ENCODE data around the gene CRISPLD2. TPM values are rescaled to one million over a fixed set of nuclear protein-coding genes. Genes with fewer than 3 reads are reported as not detected.

The CRISPLD2 gene
- total and polyA plus RNA-seq, 5 experiments from 2014 or later: 0.05 to 0.24 (median 0.07) TPM; not detected in 2

DNA sequence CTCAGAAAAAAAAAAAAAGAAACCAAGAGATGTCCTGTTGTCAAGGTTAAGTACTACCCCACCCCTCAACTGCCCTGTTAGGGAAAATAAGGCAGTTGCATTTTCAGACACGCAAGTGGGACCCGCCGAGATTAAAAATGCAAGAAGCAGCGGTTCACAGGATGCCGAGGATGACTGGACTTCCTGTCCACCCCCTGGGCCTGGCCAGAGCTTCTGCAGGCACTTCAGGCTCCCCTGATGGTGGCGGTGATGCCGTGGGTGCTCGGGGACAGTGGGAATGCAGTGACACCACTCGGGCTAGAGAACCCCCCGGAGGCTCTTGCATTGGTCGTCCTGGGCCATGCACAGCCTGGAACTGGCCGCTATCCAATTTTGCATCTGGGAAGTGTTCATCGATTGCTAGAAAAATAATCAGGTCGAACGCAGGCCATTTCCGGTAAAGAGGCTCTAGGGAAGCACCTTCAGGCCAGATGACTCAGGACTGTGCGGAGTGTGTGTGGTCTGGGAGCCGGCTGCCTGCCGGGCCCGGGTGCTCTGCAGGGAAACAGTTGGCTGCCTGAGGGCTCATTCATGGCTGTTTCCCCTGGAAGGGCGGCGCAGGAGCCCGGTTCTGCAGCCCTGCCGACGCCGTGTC lies 13.4 kb upstream of the CRISPLD2 start:
- no peak for ATAC-seq
- H3K9me3 Mint-ChIP-seq: no peaks in the 10 kb centered on the region
- H3K4me1 Mint-ChIP-seq: peaks cover 3 to 23% (median 11%) of the 10 kb centered on the region in 4 donors
- no peak overlapping the region for H3K27ac Mint-ChIP-seq
- peaks cover 0 to 17% (median 6%) of the 10 kb centered on the region in 5 donors for H3K27me3 Mint-ChIP-seq
- H3K36me3 Mint-ChIP-seq: peaks cover 0 to 2% (median 0%) of the 10 kb centered on the region in 3 donors
- peak overlapping the region in 2 of 10 donors; percentile 4 to 28 for H3K4me3 Mint-ChIP-seq
- POLR2A ChIA-PET: no interaction called here
- DNase-seq: no peak

DNA sequence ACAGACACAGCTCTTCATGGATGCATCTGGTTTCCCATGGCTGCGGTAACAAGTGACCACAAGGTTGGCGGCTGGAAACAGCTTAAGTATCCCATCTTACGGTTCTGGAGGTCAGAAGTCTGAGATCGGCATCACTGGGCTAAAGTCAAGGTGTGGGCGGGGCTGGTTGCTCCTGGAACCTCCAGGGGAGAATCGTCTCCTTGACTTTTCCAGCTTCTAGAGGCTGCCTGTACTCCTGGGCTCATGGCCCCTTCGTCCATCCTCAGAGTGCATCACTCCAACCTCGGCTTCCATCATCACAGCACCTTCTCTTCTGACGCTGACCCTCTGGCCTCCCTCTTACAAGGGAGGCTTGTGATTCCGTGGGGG lies 12.9 kb upstream of the CRISPLD2 start:
- no peak overlapping the region for H3K4me3 Mint-ChIP-seq
- no peaks in the 10 kb centered on the region for H3K9me3 Mint-ChIP-seq
- peaks cover 0 to 17% (median 6%) of the 10 kb centered on the region in 5 donors for H3K27me3 Mint-ChIP-seq
- H3K4me1 Mint-ChIP-seq: peaks cover 3 to 25% (median 14%) of the 10 kb centered on the region in 4 donors
- H3K36me3 Mint-ChIP-seq: peaks cover 0 to 2% (median 0%) of the 10 kb centered on the region in 3 donors
- no peak overlapping the region for H3K27ac Mint-ChIP-seq
- DNase-seq (no peak), ATAC-seq (no peak)
- POLR2A ChIA-PET: no interaction called here

DNA sequence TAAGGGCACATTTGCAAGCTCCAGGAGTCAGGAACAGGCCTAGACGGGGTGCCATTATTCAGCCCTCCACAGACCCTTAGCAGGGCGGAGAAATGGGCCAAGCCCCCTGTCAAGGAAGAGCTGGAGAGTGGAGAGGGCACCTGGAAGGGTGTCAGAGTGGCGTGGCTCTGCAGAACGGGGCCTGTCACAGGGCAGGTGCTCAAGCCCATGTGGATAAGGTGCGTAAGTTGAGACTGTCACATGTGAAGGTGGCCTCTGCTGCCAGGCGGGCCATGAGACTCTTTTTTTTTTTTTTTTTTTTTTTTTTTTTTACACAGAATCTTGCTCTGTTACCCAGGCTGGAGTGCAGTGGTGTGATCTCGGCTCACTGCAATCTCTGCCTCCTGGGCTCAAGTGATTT lies 12.0 kb upstream of the CRISPLD2 start:
- DNase-seq (peak in 1 of 10 donors; percentile 19), ATAC-seq (no peak)
- Mint-ChIP-seq H3K36me3 (peaks cover 0 to 2% (median 0%) of the 10 kb centered on the region in 3 donors), H3K4me3 (no peak overlapping the region), H3K4me1 (peaks cover 3 to 28% (median 14%) of the 10 kb centered on the region in 4 donors), H3K27ac (no peak overlapping the region), H3K9me3 (no peaks in the 10 kb centered on the region), H3K27me3 (peaks cover 0 to 17% (median 6%) of the 10 kb centered on the region in 5 donors)
- POLR2A ChIA-PET: interaction anchor here (0.6 kb wide), 1 partner anchor 40 kb away, joined by 4 read pairs; no protein-coding TSS in a partner anchor

DNA sequence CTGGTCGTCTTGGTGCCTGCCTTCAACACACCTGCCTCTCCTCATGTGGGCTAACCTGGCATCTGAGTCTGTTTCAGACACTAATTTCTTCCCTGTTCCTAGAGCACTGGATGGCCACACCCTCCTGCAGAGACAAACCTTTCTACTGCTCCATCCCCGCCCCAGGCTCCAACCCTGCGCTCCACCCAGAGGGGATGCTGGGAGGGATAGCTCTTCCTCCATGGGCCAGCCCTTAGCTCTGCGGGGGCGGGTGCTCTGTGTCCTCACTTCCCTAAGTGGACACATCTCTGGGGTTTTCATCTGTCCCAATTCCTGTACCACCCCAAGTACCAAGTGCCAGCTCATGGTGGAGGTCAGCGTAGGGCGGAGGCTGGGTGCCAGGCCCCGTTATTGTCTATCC lies 11.0 kb upstream of the CRISPLD2 start:
- POLR2A ChIA-PET: no interaction called here
- Mint-ChIP-seq H3K27ac (no peak overlapping the region), H3K27me3 (peaks cover 0 to 15% (median 5%) of the 10 kb centered on the region in 5 donors), H3K36me3 (no peaks in the 10 kb centered on the region), H3K9me3 (no peaks in the 10 kb centered on the region), H3K4me3 (no peak overlapping the region), H3K4me1 (peaks cover 3 to 28% (median 17%) of the 10 kb centered on the region in 4 donors)
- ATAC-seq: no peak
- DNase-seq: peak in 1 of 10 donors; percentile 16

DNA sequence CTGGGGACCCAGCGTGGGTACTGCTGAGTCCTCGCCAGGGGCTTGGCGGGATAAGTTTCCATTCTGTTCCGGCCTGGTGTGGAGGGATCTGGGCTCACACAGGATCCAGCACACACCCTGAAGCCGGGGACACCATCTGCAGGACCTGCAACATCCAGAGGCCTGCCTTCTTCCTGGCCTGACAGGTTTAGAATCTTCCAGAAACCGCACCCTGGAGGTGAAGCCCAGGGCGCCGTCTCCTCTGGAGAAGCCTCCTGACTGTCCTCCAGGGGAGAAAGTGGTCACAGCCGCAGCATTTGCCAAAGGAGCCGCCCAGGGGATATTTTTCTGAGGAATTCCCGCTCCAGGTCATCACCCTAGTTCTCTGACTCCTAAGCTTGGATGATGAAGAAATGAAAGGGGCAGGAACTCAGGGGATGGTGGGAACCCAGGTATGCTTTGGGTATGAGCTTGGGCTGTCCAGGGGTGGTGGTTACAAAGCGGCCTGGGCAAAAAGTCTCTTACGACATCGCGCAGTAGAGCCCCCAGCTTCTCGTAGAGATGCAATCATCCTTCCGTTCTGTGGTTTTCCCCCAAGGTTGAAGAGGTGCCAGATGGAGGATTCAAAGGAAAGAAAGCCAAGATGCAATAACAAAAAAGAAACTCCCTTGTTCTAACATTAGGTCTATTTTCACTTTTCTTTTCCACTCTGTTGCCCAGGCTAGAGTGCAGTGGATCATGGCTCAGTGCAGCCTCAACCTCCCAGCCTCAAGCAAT lies 9.1 kb upstream of the CRISPLD2 start:
- peak in 3 of 10 donors; percentile 36 to 46 (median 40) for DNase-seq
- no peaks in the 10 kb centered on the region for H3K9me3 Mint-ChIP-seq
- H3K36me3 Mint-ChIP-seq: no peaks in the 10 kb centered on the region
- peak in 1 of 2 donors; percentile 73 for ATAC-seq
- H3K27me3 Mint-ChIP-seq: peaks cover 0 to 9% (median 2%) of the 10 kb centered on the region in 5 donors
- peak overlapping the region in 6 of 10 donors; percentile 51 to 91 (median 70) for H3K27ac Mint-ChIP-seq
- H3K4me1 Mint-ChIP-seq: peaks cover 3 to 28% (median 17%) of the 10 kb centered on the region in 4 donors
- POLR2A ChIA-PET: interaction anchor here (0.6 kb wide), 1 partner anchor 20 kb away, joined by 3 read pairs; no protein-coding TSS in a partner anchor
- H3K4me3 Mint-ChIP-seq: peak overlapping the region in 3 of 10 donors; percentile 13 to 32 (median 25)

DNA sequence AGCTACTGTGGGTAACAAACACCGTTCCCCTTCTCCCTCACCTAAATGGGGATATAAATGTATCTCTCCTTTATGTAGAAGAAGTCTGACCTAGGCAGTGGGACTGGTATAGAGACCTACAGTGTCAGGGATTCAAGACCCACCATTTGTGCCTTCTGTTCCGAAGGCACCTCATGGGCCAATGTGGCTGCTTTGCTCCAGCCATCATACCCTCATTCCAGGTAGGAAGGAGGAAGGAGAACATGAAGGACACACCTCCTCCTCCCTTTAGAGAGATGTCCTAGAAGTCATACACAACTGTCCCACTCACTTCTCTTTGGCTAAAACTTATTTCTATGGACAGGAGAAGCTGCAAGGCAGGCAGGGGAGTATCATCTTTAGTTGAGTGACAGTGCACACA lies 8.3 kb upstream of the CRISPLD2 start:
- no peak overlapping the region for H3K27ac Mint-ChIP-seq
- DNase-seq: no peak
- peaks cover 0 to 9% (median 2%) of the 10 kb centered on the region in 5 donors for H3K27me3 Mint-ChIP-seq
- H3K9me3 Mint-ChIP-seq: no peaks in the 10 kb centered on the region
- H3K4me1 Mint-ChIP-seq: peaks cover 3 to 21% (median 14%) of the 10 kb centered on the region in 4 donors
- POLR2A ChIA-PET: no interaction called here
- H3K36me3 Mint-ChIP-seq: no peaks in the 10 kb centered on the region
- H3K4me3 Mint-ChIP-seq: no peak overlapping the region
- ATAC-seq: no peak

DNA sequence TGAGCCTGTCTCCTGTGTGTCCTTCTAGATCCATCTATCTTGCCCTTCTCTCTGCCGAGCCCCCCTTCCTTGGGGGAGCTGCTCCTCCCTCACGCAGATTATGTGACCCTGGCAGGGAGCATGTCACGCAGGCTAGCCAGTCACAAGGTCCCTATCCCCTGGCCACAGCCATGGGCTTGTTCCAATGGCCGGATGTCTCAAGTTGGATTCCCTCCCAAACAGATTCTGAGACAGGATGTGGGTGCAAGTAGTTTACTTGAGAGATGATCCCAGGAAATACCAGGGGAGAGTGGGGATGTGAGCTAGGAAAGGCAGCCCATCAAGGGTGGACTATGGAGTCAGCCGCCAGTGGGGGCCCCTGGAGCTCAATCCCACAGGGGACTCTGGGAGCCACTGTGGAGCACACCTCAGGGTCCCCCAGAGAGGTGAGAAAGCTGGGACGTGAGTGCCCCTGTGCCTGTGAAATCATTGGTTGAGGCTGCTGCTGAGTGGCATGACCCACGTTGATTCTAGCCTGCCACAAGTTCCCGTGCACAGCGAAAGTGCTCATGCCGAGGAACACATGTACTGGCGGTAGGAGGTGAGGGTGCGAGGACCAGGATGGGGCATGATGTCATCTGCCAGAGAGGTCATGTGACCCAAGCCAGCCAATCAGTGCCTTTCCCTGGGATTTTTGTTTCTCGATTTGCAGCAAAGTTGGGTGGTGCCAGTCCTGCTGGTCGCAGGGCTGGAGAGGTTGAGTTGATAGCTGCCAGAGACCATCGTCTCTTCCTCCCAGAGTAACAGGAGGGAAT lies 6.4 kb upstream of the CRISPLD2 start:
- Mint-ChIP-seq H3K27ac (no peak overlapping the region), H3K9me3 (no peaks in the 10 kb centered on the region), H3K4me1 (peaks cover 3 to 19% (median 14%) of the 10 kb centered on the region in 4 donors), H3K27me3 (peaks cover 0 to 2% (median 0%) of the 10 kb centered on the region in 5 donors), H3K36me3 (no peaks in the 10 kb centered on the region), H3K4me3 (no peak overlapping the region)
- POLR2A ChIA-PET: no interaction called here
- DNase-seq (no peak), ATAC-seq (no peak)

DNA sequence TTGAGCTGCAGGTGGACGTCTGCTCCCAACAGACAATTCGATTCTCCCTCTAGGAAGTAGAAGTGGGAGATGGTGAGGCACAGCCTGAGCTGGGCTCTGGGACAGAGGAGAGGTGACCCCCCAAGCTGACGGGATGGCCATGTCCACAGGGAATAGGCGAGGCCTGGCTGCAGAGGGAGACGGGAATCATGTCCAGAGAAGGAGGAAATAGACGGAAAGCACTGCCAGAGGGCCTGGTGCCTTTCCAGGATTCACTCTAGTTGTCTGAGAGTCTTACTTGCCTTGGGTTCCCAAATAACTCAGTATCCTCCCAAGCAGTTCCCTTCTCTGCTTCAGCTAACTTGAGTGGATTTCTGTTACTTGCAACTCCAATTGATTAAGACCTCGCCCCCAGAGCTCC lies 4.3 kb upstream of the CRISPLD2 start:
- Mint-ChIP-seq H3K9me3 (no peaks in the 10 kb centered on the region), H3K36me3 (no peaks in the 10 kb centered on the region), H3K4me1 (peaks cover 9 to 25% (median 19%) of the 10 kb centered on the region in 4 donors), H3K4me3 (no peak overlapping the region), H3K27ac (peak overlapping the region in 1 of 10 donors; percentile 24), H3K27me3 (peaks cover 0 to 5% (median 4%) of the 10 kb centered on the region in 5 donors)
- no peak for DNase-seq
- no peak for ATAC-seq
- POLR2A ChIA-PET: no interaction called here

DNA sequence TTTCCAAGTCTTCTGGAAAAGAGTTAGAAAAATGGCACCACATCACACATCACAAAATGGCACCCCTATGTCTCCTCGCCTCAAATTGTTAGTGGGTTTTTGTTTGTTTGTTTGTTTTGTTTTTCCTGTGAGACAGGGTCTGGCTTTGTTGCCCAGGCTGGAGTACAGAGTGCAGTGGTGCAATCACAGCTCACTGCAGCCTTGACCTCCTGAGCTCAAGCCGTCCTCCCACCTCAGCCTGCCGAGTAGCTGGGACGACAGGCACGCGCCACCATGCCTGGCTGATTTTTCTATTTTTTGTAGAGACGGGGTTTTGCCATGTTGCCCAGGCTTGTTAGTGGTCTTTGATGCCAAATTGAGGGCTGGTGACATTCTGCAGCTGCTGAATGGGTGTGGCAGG lies 3.8 kb upstream of the CRISPLD2 start:
- Mint-ChIP-seq H3K4me3 (no peak overlapping the region), H3K36me3 (no peaks in the 10 kb centered on the region), H3K9me3 (no peaks in the 10 kb centered on the region), H3K4me1 (peaks cover 9 to 24% (median 17%) of the 10 kb centered on the region in 4 donors), H3K27ac (peak overlapping the region in 1 of 10 donors; percentile 38), H3K27me3 (peaks cover 1 to 8% (median 4%) of the 10 kb centered on the region in 5 donors)
- POLR2A ChIA-PET: no interaction called here
- ATAC-seq (no peak), DNase-seq (no peak)

DNA sequence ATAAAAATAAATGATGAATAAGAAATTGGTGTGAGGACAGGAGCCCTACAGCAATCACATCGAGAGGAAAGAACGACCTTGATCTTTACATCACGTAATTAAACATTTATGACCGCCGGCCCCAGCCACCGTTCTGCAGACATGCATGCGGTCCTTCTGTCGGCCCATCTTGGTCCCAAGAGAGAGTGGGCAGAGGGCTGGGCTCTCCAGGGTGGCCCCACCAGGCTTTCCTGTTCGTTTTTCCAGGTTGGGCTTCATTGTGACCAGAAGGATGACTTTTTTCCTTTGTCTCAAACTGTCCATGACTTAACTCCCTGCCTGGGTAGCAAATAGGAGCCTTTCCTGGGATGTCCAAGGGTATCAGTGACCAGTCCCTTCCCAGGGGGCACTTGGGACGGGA lies 3.3 kb upstream of the CRISPLD2 start:
- Mint-ChIP-seq H3K36me3 (no peaks in the 10 kb centered on the region), H3K27ac (no peak overlapping the region), H3K4me1 (peaks cover 9 to 19% (median 14%) of the 10 kb centered on the region in 4 donors), H3K4me3 (no peak overlapping the region), H3K27me3 (peaks cover 3 to 9% (median 5%) of the 10 kb centered on the region in 5 donors), H3K9me3 (no peaks in the 10 kb centered on the region)
- POLR2A ChIA-PET: no interaction called here
- ATAC-seq (no peak), DNase-seq (no peak)

DNA sequence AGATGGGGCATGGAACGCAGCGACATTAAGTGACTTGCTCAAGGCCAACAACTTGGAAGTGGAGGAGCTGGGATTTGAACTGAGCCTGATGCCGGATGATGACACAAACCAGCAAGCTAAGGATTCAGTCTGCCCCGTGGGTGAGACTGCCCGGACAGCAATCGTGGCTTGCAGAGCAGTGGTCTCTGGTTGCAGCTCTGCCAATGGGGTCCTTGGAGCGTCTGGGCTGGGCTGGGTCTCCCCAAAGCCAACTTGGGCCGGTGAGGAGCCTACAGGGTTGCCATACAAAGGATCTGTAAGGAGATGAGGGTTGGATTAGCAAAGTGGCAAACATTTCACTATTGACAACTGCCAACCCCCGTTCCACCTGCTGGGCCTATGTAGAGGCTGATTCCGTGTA lies 2.6 kb upstream of the CRISPLD2 start:
- no peaks in the 10 kb centered on the region for H3K9me3 Mint-ChIP-seq
- peaks cover 9 to 16% (median 13%) of the 10 kb centered on the region in 4 donors for H3K4me1 Mint-ChIP-seq
- no peaks in the 10 kb centered on the region for H3K36me3 Mint-ChIP-seq
- POLR2A ChIA-PET: no interaction called here
- H3K27me3 Mint-ChIP-seq: peaks cover 3 to 16% (median 12%) of the 10 kb centered on the region in 5 donors
- H3K4me3 Mint-ChIP-seq: no peak overlapping the region
- DNase-seq (no peak), ATAC-seq (no peak)
- peak overlapping the region in 1 of 10 donors; percentile 53 for H3K27ac Mint-ChIP-seq

DNA sequence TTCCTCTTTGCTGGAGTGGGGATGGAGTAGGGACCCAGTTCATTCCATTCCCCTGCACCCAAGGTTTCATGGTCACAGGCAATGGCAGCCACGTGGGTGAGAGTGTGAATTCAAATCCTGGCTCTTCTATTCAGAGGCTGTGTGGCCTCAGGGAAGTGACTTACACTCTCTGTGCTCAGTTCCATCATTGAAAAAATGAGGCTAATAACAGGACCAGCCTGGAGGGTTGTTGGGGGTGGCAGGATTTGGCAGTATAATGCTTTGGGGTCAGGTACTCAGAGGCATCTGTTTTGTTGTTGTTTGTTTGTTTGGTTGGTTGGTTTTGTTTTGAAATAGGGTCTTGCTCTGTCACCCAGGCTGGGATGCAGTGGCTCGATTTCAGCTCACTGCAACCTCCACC lies 2.2 kb upstream of the CRISPLD2 start:
- ATAC-seq (no peak), DNase-seq (no peak)
- peak overlapping the region in 1 of 10 donors; percentile 53 for H3K27ac Mint-ChIP-seq
- peaks cover 9 to 16% (median 12%) of the 10 kb centered on the region in 4 donors for H3K4me1 Mint-ChIP-seq
- POLR2A ChIA-PET: no interaction called here
- H3K4me3 Mint-ChIP-seq: peak overlapping the region in 1 of 10 donors; percentile 10
- no peaks in the 10 kb centered on the region for H3K36me3 Mint-ChIP-seq
- H3K9me3 Mint-ChIP-seq: no peaks in the 10 kb centered on the region
- peaks cover 3 to 20% (median 16%) of the 10 kb centered on the region in 5 donors for H3K27me3 Mint-ChIP-seq
